ENCODE results near the gene TRIM63.
A peak's percentile ranks its signal among the peaks of the same experiment; 100 is the strongest.

GRCh38 chr1:26111530-26112406, 44.3 kb upstream of the TRIM63 start, which contains the start of gene PDIK1L:
- no peak for TF ChIP-seq NR3C1 (IDR thresholded peaks at IDR 0.05)
- peak; percentile 44 for TF ChIP-seq POLR2A (IDR thresholded peaks at IDR 0.05; ENCODE audit: low read length)
- peak; percentile 34; the same call in 1 of the 3 replicates for TF ChIP-seq BCL3 (IDR thresholded peaks at IDR 0.05)
- TF ChIP-seq CTCF (IDR thresholded peaks at IDR 0.05) = no peak
- peak; percentile 36 to 44; a peak in 3 of 5 replicates for TF ChIP-seq JUN (IDR thresholded peaks at IDR 0.05)
